Activated CD8-positive, alpha-beta memory T cell treated with anti-CD3 and anti-CD28 coated beads for 36 hours (primary cell): ENCODE data around the gene DDX41. TPM values are rescaled to one million over a fixed set of nuclear protein-coding genes. Genes with fewer than 3 reads are reported as not detected.

ENCODE experiments used
- CTCF ChIA-PET: fragments of 350-600 bp; sonication (Branson Sonifier 250); formaldehyde crosslinking; loops from one replicate; lab custom pipeline; 2021; ENCODE audit warnings: antibody characterized with exemption; lab: Charles Lee
- POLR2A ChIA-PET: fragments of 350-600 bp; sonication (Branson Sonifier 250); formaldehyde crosslinking; loops from one replicate; lab custom pipeline; 2021; ENCODE audit warnings: antibody characterized with exemption; lab: Charles Lee
- total RNA-seq, 2 experiments: library from RNA; stranded (reverse); gene quantifications; one replicate each; pipeline ENCODE4 v1.2.3, GENCODE V29; 2021

DDX41 gene
- total RNA-seq, 2 experiments from 2014 or later, result 204 to 212 TPM

- ChIA-PET CTCF (interaction anchor here (1.4 kb wide), 1 partner anchor 13 kb away, joined by 3 read pairs; no protein-coding TSS in a partner anchor), POLR2A (interaction anchor here (0.7 kb wide), 1 partner anchor 15 kb away, joined by 3 read pairs; no protein-coding TSS in a partner anchor)
Measured at GRCh38 chr5:177520916-177521513, 4.3 kb upstream of the DDX41 start.

- ChIA-PET POLR2A (no interaction called here), CTCF (interaction anchor here (1.4 to 1.5 kb wide), 2 partner anchors 12 to 115 kb away, joined by 3 to 4 read pairs; no protein-coding TSS in a partner anchor)
Measured at GRCh38 chr5:177520271-177520670, 3.5 kb upstream of the DDX41 start.

- ChIA-PET CTCF (interaction anchor here (1.4 to 1.5 kb wide), 2 partner anchors 11 to 115 kb away, joined by 3 to 4 read pairs; no protein-coding TSS in a partner anchor), POLR2A (no interaction called here)
Measured at GRCh38 chr5:177519463-177520235, 2.9 kb upstream of the DDX41 start.

DNA sequence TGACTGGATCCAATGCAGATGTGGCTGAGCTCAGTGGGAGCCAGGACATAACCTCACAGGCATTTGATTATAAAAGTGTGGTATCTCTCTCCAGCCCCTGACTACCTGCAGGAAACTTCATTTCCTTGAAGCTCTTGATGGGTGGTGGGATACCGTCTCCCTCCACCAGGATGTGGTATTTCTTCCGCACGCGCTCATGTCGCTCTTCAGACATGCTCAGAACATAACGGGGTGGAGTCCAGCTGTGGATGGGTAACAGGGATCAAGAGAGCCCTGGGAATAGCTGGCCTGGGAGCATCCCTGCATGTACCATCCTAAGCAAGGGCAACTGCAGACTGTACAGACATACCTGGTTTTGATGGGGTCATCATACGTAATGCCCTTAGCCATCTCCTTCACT is 1.2 kb downstream of the DDX41 start:
- CTCF ChIA-PET, result interaction anchor here (0.7 to 2.9 kb wide), 8 partner anchors 14 to 125 kb away, joined by 3 to 13 read pairs (median 5); partner anchors contain the start of gene PDLIM7
- POLR2A ChIA-PET, result interaction anchor here (0.7 to 1.1 kb wide), 3 partner anchors 69 to 164 kb away, joined by 3 to 4 read pairs (median 3); partner anchors contain the start of genes LMAN2 and PRR7

- CTCF ChIA-PET, result interaction anchor here (2.9 kb wide), 1 partner anchor 13 kb away, joined by 13 read pairs; no protein-coding TSS in a partner anchor
- POLR2A ChIA-PET, result no interaction called here
Measured at GRCh38 chr5:177514541-177514940, 2.2 kb downstream of the DDX41 start.

GRCh38 chr5:177513500-177513899 is 3.3 kb downstream of the DDX41 start:
- ChIA-PET POLR2A (no interaction called here), CTCF (interaction anchor here (2.9 kb wide), 1 partner anchor 12 kb away, joined by 13 read pairs; no protein-coding TSS in a partner anchor)

- ChIA-PET CTCF (interaction anchor here (2.9 kb wide), 1 partner anchor 11 kb away, joined by 13 read pairs; no protein-coding TSS in a partner anchor), POLR2A (no interaction called here)
Measured at GRCh38 chr5:177512736-177513380, 3.9 kb downstream of the DDX41 start.

DNA sequence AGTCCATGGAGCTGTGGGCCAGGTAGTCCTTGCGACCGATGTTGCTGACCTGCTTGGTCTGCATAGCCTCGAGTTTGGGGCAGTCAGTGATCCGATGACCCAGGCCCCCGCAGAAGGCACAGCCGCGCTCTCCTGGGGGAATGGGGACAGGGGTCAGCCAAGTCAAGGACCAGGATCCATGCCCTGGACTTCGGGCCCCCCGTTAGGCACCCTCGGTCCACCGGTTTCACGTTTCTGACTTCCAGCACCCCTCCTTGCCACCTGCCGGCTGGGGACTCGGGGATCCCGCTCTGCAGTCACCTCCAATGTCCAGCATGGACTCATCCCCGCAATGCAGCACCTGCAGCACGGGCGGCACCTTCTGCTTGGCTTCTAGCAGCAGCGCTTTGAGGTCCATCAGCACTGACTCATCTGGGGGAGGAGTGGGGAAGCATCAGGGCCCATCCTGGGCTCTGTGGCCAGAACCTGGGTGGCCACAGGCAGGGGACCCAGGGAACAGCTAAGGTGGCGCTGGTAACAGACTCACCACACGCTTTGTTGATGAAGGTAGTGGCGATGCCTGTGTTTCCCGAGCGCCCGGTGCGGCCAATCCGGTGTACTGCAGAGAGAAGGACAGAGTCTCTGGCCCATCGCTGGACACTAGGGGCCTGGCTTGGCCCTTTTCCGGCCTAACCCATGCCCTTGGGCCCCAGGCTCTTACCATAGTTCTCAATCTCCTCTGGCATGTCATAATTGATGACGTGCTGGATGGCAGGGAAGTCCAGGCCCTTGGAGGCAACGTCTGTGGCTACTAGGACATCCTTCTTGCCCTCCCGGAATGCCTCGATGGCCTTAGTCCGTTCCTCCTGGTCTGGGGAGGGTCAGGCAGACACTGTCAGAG is 4.7 kb downstream of the DDX41 start:
- ChIA-PET CTCF (no interaction called here), POLR2A (no interaction called here)

GRCh38 chr5:177511181-177511580 is 5.6 kb downstream of the DDX41 start:
- ChIA-PET POLR2A (no interaction called here), CTCF (interaction anchor here (1.2 kb wide), 1 partner anchor 121 kb away, joined by 4 read pairs; no protein-coding TSS in a partner anchor)

DNA sequence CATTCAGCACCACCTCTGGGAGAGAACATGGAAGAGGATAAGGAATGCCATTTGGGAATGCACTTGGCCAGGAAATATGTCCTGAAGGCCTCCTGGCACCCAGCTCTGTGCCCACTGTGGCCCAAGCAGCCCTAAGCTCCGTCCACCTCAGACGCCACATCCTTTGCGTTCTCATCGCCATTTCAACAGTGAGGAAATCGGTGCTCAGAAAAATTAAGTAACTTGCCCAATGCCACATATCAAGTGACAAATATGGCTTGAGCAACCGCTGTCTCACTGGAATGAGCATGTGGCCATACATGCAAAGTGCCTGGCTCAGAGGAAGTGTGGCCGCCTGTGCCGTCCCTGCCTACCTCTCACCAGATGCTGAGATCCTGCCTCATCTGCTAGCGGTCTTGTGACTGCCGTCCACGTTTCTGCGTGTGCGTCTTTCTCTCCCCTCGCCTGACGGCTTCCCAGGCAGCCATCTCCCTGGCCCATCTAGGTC is 6.2 kb downstream of the DDX41 start:
- ChIA-PET CTCF (interaction anchor here (1.2 to 2.2 kb wide), 2 partner anchors 10 to 120 kb away, joined by 4 to 9 read pairs; no protein-coding TSS in a partner anchor), POLR2A (interaction anchor here (0.6 kb wide), 1 partner anchor 162 kb away, joined by 6 read pairs; no protein-coding TSS in a partner anchor)

- POLR2A ChIA-PET, result interaction anchor here (0.6 kb wide), 1 partner anchor 162 kb away, joined by 6 read pairs; no protein-coding TSS in a partner anchor
Measured at GRCh38 chr5:177509991-177510566, 6.7 kb downstream of the DDX41 start.

GRCh38 chr5:177509381-177509951 is 7.3 kb downstream of the DDX41 start, which contains the start of gene DOK3:
Gene DOK3 (minus strand): TSS chr5:177509826. CDS start chr5:177509540, 286 bp downstream.
- POLR2A ChIA-PET, result interaction anchor here (1.8 kb wide), 1 partner anchor 12 kb away, joined by 5 read pairs; the partner anchor contains the start of gene PDLIM7
- CTCF ChIA-PET, result interaction anchor here (1.3 to 2.2 kb wide), 2 partner anchors 8 to 120 kb away, joined by 3 to 9 read pairs; no protein-coding TSS in a partner anchor

More at GRCh38 chr5:177509991-177510566, 6.7 kb downstream of the DDX41 start:
- CTCF ChIA-PET, result interaction anchor here (1.2 to 2.2 kb wide), 2 partner anchors 9 to 119 kb away, joined by 4 to 9 read pairs; no protein-coding TSS in a partner anchor

- POLR2A ChIA-PET, result interaction anchor here (1.8 kb wide), 1 partner anchor 11 kb away, joined by 5 read pairs; the partner anchor contains the start of gene PDLIM7
- CTCF ChIA-PET, result interaction anchor here (1.1 to 2.2 kb wide), 4 partner anchors 8 to 119 kb away, joined by 3 to 9 read pairs (median 3); no protein-coding TSS in a partner anchor
Measured at GRCh38 chr5:177508837-177509236, 7.9 kb downstream of the DDX41 start.

- CTCF ChIA-PET, result interaction anchor here (1.0 to 1.3 kb wide), 4 partner anchors 11 to 119 kb away, joined by 3 read pairs; partner anchors contain the start of gene PDLIM7
- POLR2A ChIA-PET, result interaction anchor here (1.8 kb wide), 1 partner anchor 11 kb away, joined by 5 read pairs; the partner anchor contains the start of gene PDLIM7
Measured at GRCh38 chr5:177508221-177508611, 8.5 kb downstream of the DDX41 start.

DNA sequence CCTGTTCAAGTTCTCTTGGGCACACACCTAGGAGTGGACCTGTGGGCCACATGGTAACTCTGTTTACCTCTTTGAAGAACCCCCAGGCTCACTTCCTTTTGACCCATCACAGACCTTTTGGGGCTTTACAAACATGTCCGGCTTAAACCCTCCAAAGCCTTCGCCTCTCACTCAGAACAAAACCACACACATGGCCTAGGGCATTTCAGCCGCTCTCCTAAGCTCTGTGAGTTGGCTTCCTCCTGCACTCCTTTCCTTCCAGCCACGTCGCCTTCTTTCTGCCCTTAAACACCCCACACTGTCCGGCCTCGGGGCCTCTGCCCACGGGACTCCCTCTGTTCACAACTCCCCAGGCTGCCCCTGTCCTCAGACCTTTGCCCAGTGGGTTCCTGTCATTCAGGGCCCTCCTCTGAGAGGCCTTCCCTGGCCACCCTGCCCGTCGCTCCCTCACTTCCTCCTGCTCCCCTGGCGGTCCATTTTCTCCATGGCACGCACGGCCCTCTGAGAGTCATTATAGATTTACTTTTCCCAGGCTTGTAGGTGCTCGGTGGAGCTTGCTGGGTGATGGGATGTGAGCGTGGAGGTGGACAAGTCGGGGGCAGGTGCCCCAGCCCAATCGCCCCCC is 9.1 kb downstream of the DDX41 start:
- ChIA-PET POLR2A (interaction anchor here (1.8 kb wide), 1 partner anchor 10 kb away, joined by 5 read pairs; the partner anchor contains the start of gene PDLIM7), CTCF (interaction anchor here (0.9 to 1.3 kb wide), 4 partner anchors 10 to 118 kb away, joined by 3 read pairs; partner anchors contain the start of gene PDLIM7)

DNA sequence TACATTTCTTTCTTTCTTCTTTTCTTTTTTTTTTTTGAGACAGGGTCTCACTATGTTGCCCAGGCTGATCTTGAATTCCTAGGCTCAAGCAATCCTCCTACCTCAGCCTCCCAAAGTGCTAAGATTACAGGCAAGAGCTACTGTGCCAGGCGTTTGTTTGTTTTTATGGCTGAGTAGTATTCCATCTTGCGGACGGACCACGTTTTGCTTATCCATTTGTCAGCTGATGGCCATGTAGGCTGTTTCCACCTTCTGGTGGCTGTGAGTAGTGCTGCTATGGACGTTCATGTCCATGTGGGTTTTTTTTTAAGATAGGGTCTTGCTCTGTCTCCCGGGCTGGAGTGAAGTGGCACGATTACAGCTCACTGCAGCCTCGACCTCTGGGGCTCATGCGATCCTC is 9.6 kb downstream of the DDX41 start:
- ChIA-PET CTCF (interaction anchor here (0.7 to 0.9 kb wide), 3 partner anchors 9 to 103 kb away, joined by 3 to 5 read pairs (median 3); no protein-coding TSS in a partner anchor), POLR2A (no interaction called here)
